Fibroblast of gingiva (primary cell): ENCODE data around the gene WBP11.

Experiments used
- DNase-seq: peaks from one replicate; pipeline ENCODE4 v3.0.0-alpha.2; 2011; ENCODE audit warnings: low read depth

WBP11 gene

GRCh38 chr12:14803011-14803829 is at the start of gene WBP11, which contains the start of gene C12orf60:
WBP11 (minus strand) TSS chr12:14803478; CDS start chr12:14801383, 2,095 bp downstream.
C12orf60 (plus strand) TSS chr12:14803670; CDS start chr12:14822936, 19,266 bp downstream.
- peak; percentile 98 for DNase-seq

- DNase-seq: no peak
Measured at GRCh38 chr12:14852880-14853279, 49.6 kb upstream of the WBP11 start.

- DNase-seq: no peak
Measured at GRCh38 chr12:14850929-14851663, 47.8 kb upstream of the WBP11 start.

GRCh38 chr12:14849661-14850060 is 46.4 kb upstream of the WBP11 start:
- DNase-seq: peak; percentile 12

GRCh38 chr12:14846876-14847580 is 43.8 kb upstream of the WBP11 start:
- peak; percentile 61 for DNase-seq

- no peak for DNase-seq
Measured at GRCh38 chr12:14846042-14846587, 42.8 kb upstream of the WBP11 start.

GRCh38 chr12:14845350-14845750 is 42.1 kb upstream of the WBP11 start:
- DNase-seq: peak; percentile 45

GRCh38 chr12:14844401-14844800 is 41.1 kb upstream of the WBP11 start:
- DNase-seq: no peak

GRCh38 chr12:14843425-14843887 is 40.2 kb upstream of the WBP11 start, which contains the start of gene ART4:
ART4 (minus strand) TSS chr12:14843526; CDS start chr12:14843113, 413 bp downstream.
- no peak for DNase-seq

GRCh38 chr12:14842315-14842714 is 39.0 kb upstream of the WBP11 start:
- no peak for DNase-seq

- DNase-seq: peak; percentile 71
Measured at GRCh38 chr12:14841761-14842160, 38.5 kb upstream of the WBP11 start.

- DNase-seq: no peak
Measured at GRCh38 chr12:14840616-14841015, 37.3 kb upstream of the WBP11 start.

- DNase-seq: no peak
Measured at GRCh38 chr12:14839262-14839661, 36.0 kb upstream of the WBP11 start.

- peak; percentile 71 for DNase-seq
Measured at GRCh38 chr12:14836336-14837210, 33.3 kb upstream of the WBP11 start.

- no peak for DNase-seq
Measured at GRCh38 chr12:14834509-14834908, 31.2 kb upstream of the WBP11 start.

- no peak for DNase-seq
Measured at GRCh38 chr12:14833952-14834351, 30.7 kb upstream of the WBP11 start.

- DNase-seq: no peak
Measured at GRCh38 chr12:14833336-14833735, 30.1 kb upstream of the WBP11 start.

GRCh38 chr12:14828892-14829291 is 25.6 kb upstream of the WBP11 start:
- DNase-seq: peak; percentile 5

GRCh38 chr12:14827043-14827442 is 23.8 kb upstream of the WBP11 start:
- no peak for DNase-seq

- no peak for DNase-seq
Measured at GRCh38 chr12:14826491-14826890, 23.2 kb upstream of the WBP11 start.

GRCh38 chr12:14825256-14825655 is 22.0 kb upstream of the WBP11 start:
- DNase-seq: no peak
